ENCODE data around the gene GMPPA.

GRCh38 chr2:219525533-219526232 lies 27.0 kb downstream of the GMPPA start:
- TF ChIP-seq MAX (CRISPR knock-in tag; IDR thresholded peaks at IDR 0.05), result no peak
- TF ChIP-seq CTCF (IDR thresholded peaks at IDR 0.05), result no peak
- no peak for TF ChIP-seq ATF3 (CRISPR knock-in tag; conservative IDR thresholded peaks at IDR 0.05)
- TF ChIP-seq ZNF121 (CRISPR knock-in tag; IDR thresholded peaks at IDR 0.05), result no peak
- TF ChIP-seq E2F4 (CRISPR knock-in tag; IDR thresholded peaks at IDR 0.05; ENCODE audit: borderline replicate concordance, low read depth), result no peak
- no peak for TF ChIP-seq E2F1 (CRISPR knock-in tag; IDR thresholded peaks at IDR 0.05)
- no peak for TF ChIP-seq GABPB1 (CRISPR knock-in tag; IDR thresholded peaks at IDR 0.05)
- TF ChIP-seq USF1 (CRISPR knock-in tag; IDR thresholded peaks at IDR 0.05), result no peak
